ENCODE measurements around the gene RPTOR.

Gene RPTOR

DNA sequence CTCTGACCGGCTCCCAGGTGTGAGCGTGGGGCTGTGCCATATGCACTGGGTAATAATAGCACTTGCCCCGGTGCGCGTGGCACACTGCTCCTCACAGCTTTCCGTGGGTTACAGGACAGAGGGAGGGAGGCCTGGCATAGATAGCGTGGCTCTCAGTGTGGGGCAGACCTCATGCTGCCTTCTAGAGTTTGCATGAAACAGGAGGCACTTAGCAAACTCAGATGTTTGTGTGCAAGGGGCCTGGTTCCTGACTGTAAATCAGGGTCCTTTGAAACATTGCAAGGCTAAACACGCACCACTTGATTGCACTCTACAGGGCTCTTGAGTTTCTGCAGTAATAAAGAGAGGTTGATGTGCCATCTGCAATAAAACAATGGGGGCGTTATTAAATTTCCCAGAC, 101.7 kb downstream of the RPTOR start:
- no peak for DNase-seq

GRCh38 chr17:80647746-80648145, 103.1 kb downstream of the RPTOR start:
- no peak for DNase-seq

- DNase-seq = no peak
Observed at GRCh38 chr17:80649200-80649644, 104.6 kb downstream of the RPTOR start.

DNA sequence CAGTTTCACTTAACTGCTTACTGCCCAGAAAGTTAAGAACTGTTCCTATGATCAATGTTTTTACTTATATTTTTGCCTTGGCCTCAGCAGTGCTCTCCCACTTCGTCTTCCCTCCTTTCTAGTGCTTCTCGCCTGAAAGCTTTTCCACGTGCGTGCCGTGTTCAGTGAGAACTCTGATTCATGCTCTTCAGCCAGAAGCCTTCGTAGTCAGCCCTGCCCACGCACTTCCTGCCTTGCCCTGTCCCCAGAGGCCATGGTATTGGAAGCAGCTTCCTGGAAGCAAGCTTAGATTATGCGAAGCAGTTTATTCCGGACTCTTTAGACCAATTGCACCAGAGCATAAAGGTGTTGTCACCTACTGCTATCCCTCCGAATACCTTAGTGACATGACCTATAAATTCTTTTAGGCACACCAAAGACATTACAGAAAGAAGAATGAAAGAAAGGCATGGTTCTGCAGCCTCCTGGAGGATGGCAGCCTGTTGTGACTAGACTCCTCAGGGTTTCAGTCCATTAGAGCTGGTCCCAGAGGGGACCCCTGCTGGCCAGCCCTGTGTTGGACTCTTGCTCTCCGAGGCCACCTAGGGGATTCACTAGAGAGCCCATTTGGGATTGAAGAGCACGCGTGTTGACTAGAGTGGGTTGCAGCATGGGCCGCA, 105.2 kb downstream of the RPTOR start:
- DNase-seq = no peak

GRCh38 chr17:80650331-80650672, 105.7 kb downstream of the RPTOR start:
- DNase-seq = no peak

DNA sequence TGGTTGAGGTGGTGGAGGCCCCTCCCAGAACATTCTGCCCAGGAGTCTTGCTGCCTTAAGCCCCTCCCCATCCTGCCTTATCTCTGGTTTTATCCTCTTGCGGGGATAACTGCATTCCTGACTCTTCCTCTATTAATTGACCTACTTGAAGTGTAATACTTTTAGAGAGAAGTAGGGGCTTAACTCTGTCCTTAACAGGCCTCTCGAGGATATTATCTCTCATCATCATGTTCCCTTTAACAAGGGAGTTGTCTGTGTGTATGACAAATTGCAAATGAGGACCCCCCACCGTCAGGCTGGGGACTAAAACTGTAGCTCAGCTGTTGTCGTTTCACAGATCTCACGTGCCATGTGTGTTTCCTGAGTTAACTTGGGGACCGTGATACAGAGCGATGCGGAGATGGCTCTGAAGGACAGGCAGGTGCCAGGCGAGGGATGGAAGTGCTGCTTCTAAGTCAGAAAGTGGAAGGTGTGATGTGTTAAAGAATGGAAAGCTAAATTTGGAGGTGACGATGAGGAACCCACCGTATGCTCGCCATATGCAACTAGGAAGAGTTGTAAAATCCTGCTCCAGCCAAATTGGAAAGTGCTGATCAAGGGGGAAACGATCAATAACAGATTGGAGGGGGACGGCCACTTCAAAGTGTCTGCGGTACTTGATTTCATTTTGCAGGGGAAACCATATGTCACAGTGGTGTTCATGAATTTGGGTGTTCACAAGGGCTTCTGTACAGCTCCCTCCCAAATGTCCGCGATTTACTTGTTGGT, 106.3 kb downstream of the RPTOR start:
- no peak for DNase-seq

- no peak for DNase-seq
Observed at GRCh38 chr17:80652756-80653330, 108.2 kb downstream of the RPTOR start.

- DNase-seq = no peak
Observed at GRCh38 chr17:80653856-80654255, 109.2 kb downstream of the RPTOR start.

GRCh38 chr17:80655608-80656007, 111.0 kb downstream of the RPTOR start:
- no peak for DNase-seq

- no peak for DNase-seq
Observed at GRCh38 chr17:80656590-80656989, 112.0 kb downstream of the RPTOR start.

- DNase-seq = no peak
Observed at GRCh38 chr17:80657561-80657960, 112.9 kb downstream of the RPTOR start.

GRCh38 chr17:80658821-80659220, 114.2 kb downstream of the RPTOR start:
- no peak for DNase-seq

DNA sequence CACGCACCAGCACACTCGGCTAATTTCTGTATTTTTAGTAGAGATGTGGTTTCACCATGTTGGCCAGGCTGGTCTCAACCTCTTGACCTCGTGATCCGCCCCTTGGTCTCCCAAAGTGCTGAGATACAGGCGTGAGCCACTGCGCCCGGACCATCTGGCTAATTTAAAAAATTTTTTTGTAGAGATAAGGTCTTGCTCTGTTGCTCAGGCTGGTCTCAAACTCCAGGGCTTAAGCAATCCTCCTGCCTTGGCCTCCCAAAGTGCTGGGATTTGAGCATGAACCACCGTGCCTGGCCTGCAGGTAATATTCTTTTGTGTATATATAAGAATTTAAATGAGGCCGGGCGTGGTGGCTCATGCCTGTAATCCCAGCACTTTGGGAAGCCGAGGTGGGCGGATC, 115.0 kb downstream of the RPTOR start:
- no peak for DNase-seq

- DNase-seq = no peak
Observed at GRCh38 chr17:80660527-80661198, 116.0 kb downstream of the RPTOR start.

DNA sequence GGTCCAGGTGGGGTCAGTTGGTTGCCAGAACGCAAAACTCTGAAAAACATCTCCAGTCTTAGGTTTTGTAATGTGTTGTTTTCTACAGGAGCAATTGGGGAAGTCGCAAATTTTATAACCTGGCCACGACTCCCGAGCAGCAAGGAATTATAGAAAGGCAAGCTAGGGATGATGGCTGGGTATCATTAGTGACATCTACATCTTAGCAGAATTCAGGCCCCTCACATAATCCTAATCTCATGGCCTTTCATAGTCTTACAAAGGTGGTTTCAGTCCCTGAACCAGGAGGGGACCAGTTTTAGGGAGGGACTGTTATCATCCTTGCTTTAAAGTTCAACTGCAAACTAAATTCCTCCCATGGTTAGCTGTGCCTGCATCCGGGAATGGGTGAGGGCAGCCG, 117.9 kb downstream of the RPTOR start:
- DNase-seq = no peak

DNA sequence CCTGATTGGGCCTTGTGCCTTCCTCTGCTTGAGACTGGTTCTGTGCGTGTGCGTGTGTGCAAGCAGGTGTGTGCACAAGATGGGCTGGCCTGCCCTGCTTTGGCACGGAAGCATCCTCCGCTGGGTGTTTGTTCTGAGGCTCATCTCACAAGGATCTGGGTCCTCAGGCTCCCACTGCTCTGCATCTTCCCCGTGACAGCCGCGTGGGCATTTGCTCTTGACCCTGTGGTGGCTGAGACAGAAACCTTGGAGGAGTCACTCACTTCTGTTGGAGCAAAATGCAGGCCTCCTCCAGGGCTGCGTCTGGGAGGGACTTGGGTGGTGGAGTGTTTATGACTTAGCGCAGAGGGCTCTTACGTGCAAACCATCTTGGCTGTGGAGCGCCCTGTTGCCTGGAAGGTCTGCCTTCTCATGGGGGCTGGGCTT, 119.2 kb downstream of the RPTOR start:
- no peak for DNase-seq

DNA sequence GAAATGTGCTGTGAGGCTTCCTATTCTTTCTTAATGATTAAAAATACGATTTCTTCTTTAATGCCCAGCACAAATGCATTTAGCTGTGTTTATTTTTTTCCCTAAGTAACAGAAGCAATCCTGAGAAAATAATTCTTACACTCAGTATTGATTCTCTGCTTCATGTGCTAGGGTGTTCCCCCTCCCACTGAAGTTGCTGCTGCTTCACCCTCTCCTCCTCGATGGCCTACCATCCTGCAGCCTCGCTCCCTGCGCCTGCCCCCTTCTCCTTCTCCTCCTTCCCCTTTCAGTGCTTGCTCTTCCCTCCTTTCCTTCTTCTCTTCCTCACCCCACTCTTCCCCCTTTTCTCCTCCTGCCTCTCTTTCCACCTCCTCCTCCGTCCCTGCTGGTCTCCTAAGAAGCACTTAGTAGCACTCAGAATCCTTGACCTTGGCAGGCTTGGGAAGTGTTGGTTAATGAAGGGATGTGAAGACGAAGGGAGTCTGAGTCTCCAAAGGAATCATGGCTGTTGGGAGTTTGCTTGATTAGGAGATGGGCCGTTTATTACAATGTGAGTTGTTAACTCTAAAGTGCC, 119.7 kb downstream of the RPTOR start:
- DNase-seq = no peak

DNA sequence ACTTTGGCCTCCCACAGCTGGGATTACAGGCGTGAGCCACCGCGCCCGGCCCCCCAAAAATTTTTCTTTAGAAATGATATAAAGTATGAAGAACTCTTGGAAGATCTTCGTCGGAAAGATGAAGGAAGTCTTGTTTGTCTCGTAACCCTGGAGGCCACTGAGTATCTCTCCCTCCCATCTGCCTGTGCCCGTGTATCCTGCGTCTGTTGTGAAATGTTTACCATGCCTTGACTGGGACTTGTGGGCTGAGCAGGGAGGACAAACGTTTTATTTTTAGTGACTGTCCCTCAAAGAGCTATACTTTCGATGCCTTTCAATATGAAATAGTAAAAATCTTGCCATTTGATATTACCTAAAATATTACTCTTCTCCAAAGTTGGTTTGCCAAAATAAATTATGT, 121.2 kb downstream of the RPTOR start:
- no peak for DNase-seq

GRCh38 chr17:80666867-80667266, 122.2 kb downstream of the RPTOR start:
- no peak for DNase-seq

- DNase-seq = no peak
Observed at GRCh38 chr17:80667462-80668277, 123.0 kb downstream of the RPTOR start.

DNA sequence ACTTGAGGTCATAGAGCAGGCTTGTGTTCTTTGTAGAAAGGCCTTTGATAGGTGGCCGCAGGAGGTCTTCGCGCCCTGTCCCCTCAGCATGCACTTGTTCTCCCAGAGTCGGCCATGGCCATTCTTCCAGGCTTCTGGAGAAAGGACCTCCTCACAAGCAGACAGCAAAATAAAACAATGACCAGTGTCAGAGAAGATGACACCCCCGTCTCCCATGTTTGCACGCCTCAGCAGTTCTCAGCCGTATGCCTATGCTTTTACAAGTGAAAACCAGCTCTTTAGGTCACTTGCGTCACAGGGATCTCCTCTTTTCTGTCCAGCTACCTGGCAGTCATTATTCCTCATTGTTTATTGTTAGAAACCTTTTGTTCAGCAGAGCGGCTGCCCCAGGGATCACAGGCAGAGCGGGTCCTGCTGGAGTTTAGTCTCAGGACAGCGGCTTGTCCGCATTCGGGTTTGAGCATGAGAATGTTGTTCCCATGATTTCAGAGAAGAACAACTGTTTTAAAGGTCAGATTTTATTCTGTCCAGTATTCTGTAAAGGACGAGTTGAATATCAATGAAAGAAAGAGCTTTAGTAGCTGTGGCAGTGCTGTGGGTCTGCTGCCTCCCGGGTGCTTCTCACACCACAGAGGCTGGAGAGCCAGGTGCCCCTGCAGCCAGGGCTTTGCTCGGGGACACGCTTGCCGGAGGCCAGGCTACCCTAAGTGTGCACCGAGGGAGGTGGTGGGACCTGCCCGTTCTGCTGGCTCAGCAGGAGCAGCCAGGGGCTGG, 123.9 kb downstream of the RPTOR start:
- DNase-seq = no peak
